Effector memory CD4-positive, alpha-beta T cell (primary cell): ENCODE measurements around the gene ATP5IF1.

Experiments
- DNase-seq, 3 donors: peaks; one replicate each; pipeline ENCODE4 v3.0.0-alpha.2; 2020
- H3K27ac ChIP-seq: 2 replicates; pipeline ENCODE4 v1.7.0; 2013; ENCODE audit warnings: mild to moderate bottlenecking, low read length, moderate library complexity; ENCODE audit not compliant: insufficient read depth, poor library complexity, severe bottlenecking
- H3K27me3 ChIP-seq: replicated peaks from 2 replicates; pipeline ENCODE4 v1.7.0; 2013; ENCODE audit warnings: mild to moderate bottlenecking, low read length; ENCODE audit not compliant: insufficient read depth, control insufficient read depth, poor library complexity, severe bottlenecking
- H3K36me3 ChIP-seq: 2 replicates; pipeline ENCODE4 v1.7.0; 2013; ENCODE audit warnings: mild to moderate bottlenecking, low read length, moderate library complexity; ENCODE audit not compliant: control insufficient read depth, insufficient read depth
- H3K4me1 ChIP-seq: 2 replicates; pipeline ENCODE4 v1.7.0; 2013; ENCODE audit warnings: low read length, mild to moderate bottlenecking; ENCODE audit not compliant: control insufficient read depth, insufficient read depth, poor library complexity, severe bottlenecking
- H3K4me3 ChIP-seq: 2 replicates; pipeline ENCODE4 v1.7.0; 2013; ENCODE audit warnings: low read length, low read depth, mild to moderate bottlenecking; ENCODE audit not compliant: insufficient read depth, poor library complexity, severe bottlenecking
- H3K9me3 ChIP-seq: 2 replicates; pipeline ENCODE4 v1.7.0; 2013; ENCODE audit warnings: mild to moderate bottlenecking, low read length, moderate library complexity; ENCODE audit not compliant: control insufficient read depth
- total RNA-seq, 3 donors: gene quantifications; one replicate each; lab custom pipeline; 2026; lab: John Stamatoyannopoulos, UW

Gene ATP5IF1
- total RNA-seq, result 27.4 to 51.4 (median 32.9) reads per million in 3 donors

GRCh38 chr1:28235755-28236655, at the start of gene ATP5IF1:
Gene ATP5IF1, plus strand, starts transcription at chr1:28236124. Its CDS starts 60 bp downstream, at chr1:28236184.
- Histone ChIP-seq H3K4me1 (peaks cover 15% of the 10 kb centered on the region), H3K36me3 (no peaks in the 10 kb centered on the region), H3K4me3 (peak within 1 kb of the TSS; percentile 92), H3K27me3 (no peaks in the 10 kb centered on the region), H3K9me3 (no peaks in the 10 kb centered on the region), H3K27ac (peak within 1 kb of the TSS; percentile 79)
- peak; percentile 89 to 93 (median 93) for DNase-seq

GRCh38 chr1:28190337-28190979, 45.5 kb upstream of the ATP5IF1 start:
- Histone ChIP-seq H3K4me3 (no peak overlapping the region), H3K27me3 (no peaks in the 10 kb centered on the region), H3K4me1 (no peaks in the 10 kb centered on the region), H3K9me3 (no peaks in the 10 kb centered on the region), H3K36me3 (no peaks in the 10 kb centered on the region), H3K27ac (no peak overlapping the region)
- DNase-seq, result no peak

- DNase-seq, result no peak
These were observed 44.8 kb upstream of the ATP5IF1 start for GRCh38 chr1:28190996-28191645.

GRCh38 chr1:28193701-28194161, 42.2 kb upstream of the ATP5IF1 start:
- DNase-seq, result no peak
- H3K27ac ChIP-seq, result no peak overlapping the region
- no peak overlapping the region for H3K4me3 ChIP-seq
- H3K4me1 ChIP-seq, result peaks cover 9% of the 10 kb centered on the region
- no peaks in the 10 kb centered on the region for H3K36me3 ChIP-seq
- H3K9me3 ChIP-seq, result no peaks in the 10 kb centered on the region
- no peaks in the 10 kb centered on the region for H3K27me3 ChIP-seq

More at GRCh38 chr1:28190996-28191645, 44.8 kb upstream of the ATP5IF1 start:
- Histone ChIP-seq H3K4me3 (no peak overlapping the region), H3K27ac (no peak overlapping the region), H3K36me3 (no peaks in the 10 kb centered on the region), H3K9me3 (no peaks in the 10 kb centered on the region), H3K27me3 (no peaks in the 10 kb centered on the region), H3K4me1 (no peaks in the 10 kb centered on the region)

- peaks cover 13% of the 10 kb centered on the region for H3K4me1 ChIP-seq
- H3K9me3 ChIP-seq, result no peaks in the 10 kb centered on the region
- no peak overlapping the region for H3K27ac ChIP-seq
- H3K27me3 ChIP-seq, result no peaks in the 10 kb centered on the region
- no peak overlapping the region for H3K4me3 ChIP-seq
- H3K36me3 ChIP-seq, result no peaks in the 10 kb centered on the region
- no peak for DNase-seq
These were observed 41.4 kb upstream of the ATP5IF1 start for GRCh38 chr1:28194326-28195035.

- Histone ChIP-seq H3K4me1 (peaks cover 21% of the 10 kb centered on the region), H3K27me3 (no peaks in the 10 kb centered on the region), H3K27ac (no peak overlapping the region), H3K4me3 (no peak overlapping the region), H3K36me3 (peaks cover 9% of the 10 kb centered on the region), H3K9me3 (no peaks in the 10 kb centered on the region)
- DNase-seq, result no peak
These were observed 40.1 kb upstream of the ATP5IF1 start for GRCh38 chr1:28195780-28196179.

- H3K36me3 ChIP-seq, result peaks cover 14% of the 10 kb centered on the region
- no peaks in the 10 kb centered on the region for H3K9me3 ChIP-seq
- no peak for DNase-seq
- no peaks in the 10 kb centered on the region for H3K27me3 ChIP-seq
- H3K27ac ChIP-seq, result no peak overlapping the region
- peaks cover 21% of the 10 kb centered on the region for H3K4me1 ChIP-seq
- no peak overlapping the region for H3K4me3 ChIP-seq
These were observed 39.6 kb upstream of the ATP5IF1 start for GRCh38 chr1:28196330-28196729.

GRCh38 chr1:28197682-28198415, 38.1 kb upstream of the ATP5IF1 start:
- no peak for DNase-seq
- H3K4me3 ChIP-seq, result no peak overlapping the region
- H3K27me3 ChIP-seq, result no peaks in the 10 kb centered on the region
- no peak overlapping the region for H3K27ac ChIP-seq
- H3K4me1 ChIP-seq, result peaks cover 21% of the 10 kb centered on the region
- H3K9me3 ChIP-seq, result no peaks in the 10 kb centered on the region
- H3K36me3 ChIP-seq, result peaks cover 17% of the 10 kb centered on the region
